H1 (cell line): ENCODE measurements around the gene GALNT2. TPM values are rescaled to one million over a fixed set of nuclear protein-coding genes. Genes with fewer than 3 reads are reported as not detected.

Experiments used
- BCL11A ChIP-seq, 2 experiments: IDR thresholded peaks; one replicate each; pipeline ENCODE4 v1.6.1; 2011; ENCODE audit warnings: low read depth in 2 of 2, low read length in 2 of 2, mild to moderate bottlenecking in 2 of 2
- HDAC2 ChIP-seq, 2 experiments: fragments of 300-600 bp in 1 of 2; sonication (generic) in 1 of 2; IDR thresholded peaks; 2 replicates each; pipeline ENCODE4 v1.6.1; 2011 to 2012; ENCODE audit warnings: low read depth in 2 of 2, low read length in 2 of 2, mild to moderate bottlenecking in 2 of 2, moderate library complexity in 2 of 2, borderline replicate concordance in 1 of 2, inconsistent platforms in 1 of 2
- SUZ12 ChIP-seq: fragments of 200-600 bp; sonication (generic); IDR thresholded peaks from 2 replicates; pipeline ENCODE4 v1.6.1; 2012; ENCODE audit warnings: mild to moderate bottlenecking, inconsistent platforms, low read length, moderate library complexity, mixed read lengths
- polyA plus RNA-seq, 7 experiments: library from polyadenylated mRNA; depleted of rRNA in 3 of 7; stranded (reverse) in 5 of 7; unstranded in 2 of 7; fragments of >200 nt in 5 of 7; fragments of 200-250 nt in 2 of 7; gene quantifications; 1 replicate in 5 of 7; 2 replicates in 1 of 7; 4 replicates in 1 of 7; pipeline versions ENCODE4 v1.2.1 to v1.2.3, GENCODE V29; 2011 to 2013; ENCODE audit warnings: missing spikeins in 2 of 7, mixed read lengths in 2 of 7
- total RNA-seq: library from RNA; stranded (reverse); fragmentation: NEBNext Ultra II Directional; extraction: Animal tissue kit (Norgen Biotek cat#: 25700); gene quantifications from 2 replicates; pipeline ENCODE4 v1.2.1, GENCODE V29; 2021

Gene GALNT2
- total and polyA plus RNA-seq, 2 of the 8 experiments (the other 6 are each of a cell fraction or from before 2014, with no cell fraction given) = 34.5 to 75.3 TPM

- no peak for TF ChIP-seq HDAC2 (IDR thresholded peaks at IDR 0.05; ENCODE audit: borderline replicate concordance in 1 of 2, low read depth in 2 of 2, low read length in 2 of 2)
- no peak for TF ChIP-seq BCL11A (IDR thresholded peaks at IDR 0.05; ENCODE audit: low read depth in 2 of 2, low read length in 2 of 2)
- no peak for TF ChIP-seq SUZ12
- TF ChIP-seq, all 59 proteins: peak for 0
Observed at GRCh38 chr1:230069796-230070195, 2.8 kb downstream of the GALNT2 start (continued).
